GM18499 (cell line): ENCODE data around the gene SDK1.

Experiments used
- ATAC-seq: cut with Tn5 transposase; IDR thresholded peaks from one replicate; pipeline ENCODE4 v1.9.1; 2021; ENCODE audit warnings: moderate number of reproducible peaks; ENCODE audit not compliant: insufficient read depth, unreplicated experiment

The SDK1 gene

DNA sequence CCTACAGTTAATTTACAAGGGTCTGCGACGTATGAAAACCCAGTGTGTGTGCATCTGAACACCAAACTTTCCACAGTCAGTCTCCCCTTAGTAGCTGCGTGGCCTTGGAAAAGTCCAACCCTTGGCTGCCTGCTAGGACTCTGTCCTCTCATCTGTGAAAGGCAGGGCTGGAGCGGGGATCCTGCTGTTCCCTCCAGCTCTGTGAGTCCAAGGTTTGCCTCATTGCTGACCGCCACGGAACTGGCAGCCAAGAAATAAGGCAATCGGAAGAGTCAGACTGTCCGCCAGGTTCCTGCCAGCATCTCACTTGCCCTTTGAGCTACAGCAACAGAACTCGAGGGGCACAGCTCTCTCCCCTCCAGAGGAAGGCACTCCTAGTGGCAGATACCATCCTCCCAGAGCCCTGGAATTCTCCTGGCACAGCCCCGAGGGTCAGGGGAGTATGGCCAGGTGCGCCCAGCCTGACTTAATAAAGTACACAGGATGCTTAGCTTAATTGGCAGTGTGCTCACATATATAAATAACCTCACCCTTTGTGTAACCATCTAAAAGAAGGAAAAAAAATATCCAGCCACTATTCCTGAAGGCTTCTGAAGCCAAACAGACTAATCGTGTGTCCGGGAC, 851.0 kb downstream of the SDK1 start:
- ATAC-seq: no peak

DNA sequence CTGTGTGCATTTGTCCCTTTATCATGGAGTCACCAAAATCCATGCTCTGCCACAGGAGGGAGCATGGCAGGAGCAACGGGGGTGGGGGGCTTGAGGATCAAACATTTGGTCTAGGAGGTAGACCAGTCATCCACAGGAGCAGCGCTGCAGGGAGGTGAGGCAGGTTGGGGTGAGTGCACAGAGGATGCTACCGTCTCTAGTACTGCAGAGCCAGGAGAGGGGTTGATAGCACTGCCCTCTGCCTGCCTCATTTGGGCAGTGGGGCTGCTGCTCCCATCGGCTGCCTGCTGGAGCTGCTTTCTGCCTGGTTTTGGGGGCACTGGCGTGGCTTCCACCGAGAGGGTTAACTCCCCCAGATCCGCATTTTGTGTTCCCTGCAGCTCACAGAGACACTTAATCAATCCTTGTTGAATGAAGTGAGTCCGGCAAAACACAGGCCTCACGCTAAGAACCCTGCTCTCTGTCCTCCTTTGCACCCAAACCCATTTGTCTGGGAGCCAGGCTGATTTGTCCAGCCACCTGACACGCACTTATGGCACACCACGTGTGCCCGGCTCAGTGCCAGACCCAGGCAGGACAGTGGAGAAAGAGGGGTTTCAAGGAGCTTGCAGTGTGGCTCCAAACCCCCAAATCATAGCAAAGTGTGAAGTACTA, 854.0 kb downstream of the SDK1 start:
- ATAC-seq: no peak

DNA sequence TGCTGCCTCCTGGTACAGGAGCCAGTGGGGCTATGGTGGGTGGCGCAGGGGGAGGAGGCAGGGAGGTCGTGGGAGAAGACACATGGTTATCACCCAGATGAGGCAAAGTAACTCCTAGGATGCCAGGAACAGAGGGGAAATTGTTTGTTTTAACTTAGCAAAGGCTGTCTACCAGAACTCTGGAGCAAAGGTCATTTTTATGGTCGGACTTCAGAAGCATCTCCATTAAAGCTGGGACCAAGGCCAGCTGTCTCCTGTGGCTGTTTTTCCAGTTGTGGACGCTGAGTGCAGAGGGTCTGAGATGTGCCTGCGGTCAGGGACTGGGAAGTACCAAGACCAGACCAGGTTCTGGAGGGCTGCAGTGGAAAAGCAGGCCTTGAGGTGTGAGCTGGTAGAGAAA, 855.1 kb downstream of the SDK1 start:
- no peak for ATAC-seq

DNA sequence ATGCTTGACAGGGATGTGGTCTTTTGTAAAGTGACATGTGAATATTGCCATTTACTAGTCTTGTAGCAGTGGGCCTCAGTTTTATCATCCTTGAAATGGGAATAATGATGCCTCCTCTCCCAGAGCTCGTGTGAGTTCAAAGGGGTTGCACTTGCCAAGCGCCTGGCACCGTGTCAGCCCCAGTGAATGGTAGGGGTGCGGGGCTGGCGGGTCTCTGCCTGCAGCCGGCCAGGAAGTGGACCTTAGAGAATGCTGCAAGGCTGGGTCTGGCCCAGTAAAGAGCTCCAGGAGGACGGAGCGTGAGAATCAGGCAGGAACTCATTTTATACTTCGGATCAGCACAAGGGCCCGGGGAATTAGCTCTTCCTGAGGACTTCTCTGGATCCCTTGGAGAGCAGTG, 856.6 kb downstream of the SDK1 start:
- ATAC-seq: no peak

GRCh38 chr7:4158441-4159153, 857.5 kb downstream of the SDK1 start:
- ATAC-seq: no peak

DNA sequence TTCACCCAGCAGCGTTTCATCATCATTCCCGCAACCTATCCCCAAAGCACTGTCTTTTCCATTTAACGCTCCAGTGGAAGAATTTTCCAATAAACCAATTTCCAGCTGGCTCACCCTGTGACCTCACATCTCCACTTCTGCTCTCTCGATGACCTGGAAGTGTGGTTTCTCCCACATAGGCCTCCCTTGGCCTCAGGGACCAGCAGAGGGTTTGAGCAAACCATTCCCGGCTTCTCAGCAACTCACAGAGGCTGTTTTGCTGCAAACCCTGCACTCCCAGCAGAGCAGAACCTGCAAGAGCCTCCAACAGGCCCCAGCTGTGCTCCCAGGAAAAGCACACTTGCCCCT, 858.1 kb downstream of the SDK1 start:
- ATAC-seq: no peak

DNA sequence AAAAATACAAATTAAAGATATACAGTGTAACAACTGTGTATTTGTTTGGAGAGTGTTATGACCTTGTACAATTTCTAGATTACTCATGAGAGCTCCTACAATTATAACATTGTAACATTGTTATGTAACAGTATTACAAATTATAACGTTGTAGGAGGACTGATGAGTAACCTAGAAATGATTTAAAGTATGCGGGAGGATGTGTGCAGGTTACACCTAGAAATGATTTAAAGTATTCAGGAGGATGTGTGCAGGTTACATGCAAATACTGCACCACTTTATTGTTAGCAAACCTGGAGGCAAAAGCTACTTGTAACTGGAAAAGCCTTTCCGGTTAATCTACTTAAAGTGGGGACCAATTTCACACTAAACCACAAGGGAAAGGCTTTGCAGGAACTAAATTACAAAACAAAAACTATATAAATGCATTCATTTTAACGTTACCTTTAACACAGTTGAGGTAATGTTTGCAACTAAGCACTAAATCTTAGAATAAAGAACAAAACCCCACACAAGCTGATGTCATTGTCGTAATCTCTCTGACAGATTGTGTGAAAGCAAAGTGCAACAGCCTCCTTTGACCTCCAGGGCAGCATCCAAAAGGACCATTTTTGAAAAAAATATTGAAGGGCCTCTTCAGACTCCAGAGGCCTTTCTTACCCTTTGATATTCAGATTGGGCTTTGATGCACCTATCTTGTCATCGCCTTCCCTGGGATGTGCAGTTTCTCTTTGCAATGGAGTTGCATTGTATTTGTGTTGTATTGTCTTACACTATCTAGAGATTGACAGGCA, 858.9 kb downstream of the SDK1 start:
- ATAC-seq: no peak

GRCh38 chr7:4162884-4163564, 862.0 kb downstream of the SDK1 start:
- no peak for ATAC-seq

DNA sequence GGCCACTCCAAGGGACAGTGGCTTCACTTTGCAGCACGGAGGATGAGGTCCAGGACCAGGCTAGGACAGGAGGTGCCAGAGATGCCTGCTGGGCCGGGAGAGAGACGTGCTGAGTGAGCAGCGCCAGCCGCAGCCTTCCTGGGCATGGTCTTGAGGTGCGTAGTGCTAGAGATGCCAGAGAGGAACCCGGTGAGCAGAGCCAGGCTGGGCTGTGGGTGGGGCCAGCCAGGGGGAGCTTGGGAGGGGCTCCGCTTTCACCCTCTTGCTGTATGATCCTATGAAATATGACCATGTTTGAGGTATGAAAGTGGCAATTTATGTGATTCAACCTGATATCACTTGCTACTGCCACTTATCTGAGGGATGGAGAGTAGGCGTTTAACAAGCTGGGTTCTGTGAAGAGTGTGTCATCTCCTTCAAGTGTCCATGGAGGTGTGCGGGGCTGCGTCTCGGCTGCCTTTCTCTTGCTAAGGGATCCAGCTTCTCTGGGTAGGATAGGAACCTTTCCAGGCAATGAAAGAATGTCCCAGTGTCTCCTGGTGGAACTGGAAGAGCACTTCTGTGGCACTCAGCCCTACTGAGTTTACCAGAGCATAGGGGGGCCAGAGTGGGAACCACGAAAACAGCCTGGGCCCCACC, 862.6 kb downstream of the SDK1 start:
- no peak for ATAC-seq

DNA sequence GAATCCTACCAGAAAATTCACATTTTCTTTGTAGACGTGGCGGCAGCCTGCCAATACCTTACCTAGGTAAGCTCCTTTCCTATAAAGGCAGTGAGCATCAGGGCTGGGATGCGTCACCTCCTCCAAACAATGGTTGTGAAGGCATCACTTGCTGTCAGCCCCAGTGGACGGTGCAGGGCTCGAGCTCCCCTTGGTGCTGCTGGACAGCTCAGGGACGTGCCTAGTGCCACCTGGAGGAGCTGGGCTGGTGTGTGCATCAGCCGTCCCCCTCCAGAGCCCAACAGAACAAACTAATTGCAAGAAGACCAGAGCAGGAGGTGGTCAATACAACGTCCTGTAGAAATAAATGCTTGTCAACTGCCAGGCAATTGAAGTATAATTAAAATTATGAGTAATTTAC, 863.5 kb downstream of the SDK1 start:
- no peak for ATAC-seq

- no peak for ATAC-seq
These were observed 865.3 kb downstream of the SDK1 start for GRCh38 chr7:4166340-4166739.

GRCh38 chr7:4166807-4167206, 865.8 kb downstream of the SDK1 start:
- ATAC-seq: no peak

- no peak for ATAC-seq
These were observed 866.4 kb downstream of the SDK1 start for GRCh38 chr7:4167385-4167910.

GRCh38 chr7:4168041-4168440, 867.0 kb downstream of the SDK1 start:
- no peak for ATAC-seq

GRCh38 chr7:4168541-4168940, 867.5 kb downstream of the SDK1 start:
- no peak for ATAC-seq

GRCh38 chr7:4169455-4169854, 868.4 kb downstream of the SDK1 start:
- ATAC-seq: no peak

GRCh38 chr7:4170997-4171786, 870.1 kb downstream of the SDK1 start:
- ATAC-seq: no peak

DNA sequence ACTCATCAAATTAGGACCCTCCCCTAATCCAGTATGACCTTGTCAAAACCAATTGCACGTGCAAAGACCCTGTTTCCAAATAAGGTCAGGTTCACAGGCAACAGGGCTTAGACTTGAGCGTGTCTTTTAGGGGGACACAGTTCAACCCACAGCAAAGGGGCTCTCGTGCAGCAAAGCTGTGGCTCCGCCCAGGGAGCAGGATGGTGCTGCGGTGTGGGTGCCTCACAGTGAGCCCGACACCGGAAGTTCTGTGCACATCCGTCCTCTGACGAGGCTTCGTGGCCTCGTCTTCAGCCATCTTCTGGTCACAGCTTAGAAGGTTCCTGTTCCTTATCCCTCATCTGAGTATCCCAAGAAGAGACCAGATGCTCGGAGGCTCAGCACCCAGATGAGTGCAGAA, 871.8 kb downstream of the SDK1 start:
- no peak for ATAC-seq

DNA sequence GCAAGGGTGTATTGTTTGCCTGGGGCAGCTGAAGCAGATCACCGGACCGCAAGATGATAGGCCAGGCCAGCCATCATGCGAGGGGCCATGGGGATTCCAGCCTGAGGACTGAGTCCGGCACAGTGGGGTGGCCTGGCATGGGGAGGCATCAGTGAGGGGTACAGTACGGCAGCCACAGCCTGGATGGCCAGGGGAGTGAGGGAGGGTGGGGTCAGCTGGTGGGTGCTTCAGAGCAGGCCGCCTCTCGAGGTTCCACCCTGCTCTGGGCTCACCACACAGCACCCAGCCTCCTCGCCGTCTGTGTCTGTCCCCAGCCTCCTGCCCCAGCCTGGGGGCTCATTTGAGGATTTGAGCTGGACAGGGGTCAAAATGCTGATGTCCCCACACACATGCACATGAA, 872.6 kb downstream of the SDK1 start:
- ATAC-seq: no peak
